ENCODE data around the gene TAS1R3.

TAS1R3 gene

GRCh38 chr1:1285102-1285571 lies 45.9 kb upstream of the TAS1R3 start:
- TF ChIP-seq, protein P1, sequence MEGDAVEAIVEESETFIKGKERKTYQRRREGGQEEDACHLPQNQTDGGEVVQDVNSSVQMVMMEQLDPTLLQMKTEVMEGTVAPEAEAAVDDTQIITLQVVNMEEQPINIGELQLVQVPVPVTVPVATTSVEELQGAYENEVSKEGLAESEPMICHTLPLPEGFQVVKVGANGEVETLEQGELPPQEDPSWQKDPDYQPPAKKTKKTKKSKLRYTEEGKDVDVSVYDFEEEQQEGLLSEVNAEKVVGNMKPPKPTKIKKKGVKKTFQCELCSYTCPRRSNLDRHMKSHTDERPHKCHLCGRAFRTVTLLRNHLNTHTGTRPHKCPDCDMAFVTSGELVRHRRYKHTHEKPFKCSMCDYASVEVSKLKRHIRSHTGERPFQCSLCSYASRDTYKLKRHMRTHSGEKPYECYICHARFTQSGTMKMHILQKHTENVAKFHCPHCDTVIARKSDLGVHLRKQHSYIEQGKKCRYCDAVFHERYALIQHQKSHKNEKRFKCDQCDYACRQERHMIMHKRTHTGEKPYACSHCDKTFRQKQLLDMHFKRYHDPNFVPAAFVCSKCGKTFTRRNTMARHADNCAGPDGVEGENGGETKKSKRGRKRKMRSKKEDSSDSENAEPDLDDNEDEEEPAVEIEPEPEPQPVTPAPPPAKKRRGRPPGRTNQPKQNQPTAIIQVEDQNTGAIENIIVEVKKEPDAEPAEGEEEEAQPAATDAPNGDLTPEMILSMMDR (conservative IDR thresholded peaks at IDR 0.05; ENCODE audit: low read depth) = no peak
- H3K27ac ChIP-seq = 0 out of 2 replicates have a peak overlapping the region, but pooled peaks have one; percentile 3
- POLR2A ChIA-PET (ENCODE audit: low non-redundant PET) = interaction anchor here (0.5 kb wide), 1 partner anchor 12 kb away, joined by 4 read pairs; the partner anchor contains the start of gene UBE2J2
- CTCF ChIA-PET = no interaction called here
- DNase-seq (ENCODE audit: low spot score) = no peak

DNA sequence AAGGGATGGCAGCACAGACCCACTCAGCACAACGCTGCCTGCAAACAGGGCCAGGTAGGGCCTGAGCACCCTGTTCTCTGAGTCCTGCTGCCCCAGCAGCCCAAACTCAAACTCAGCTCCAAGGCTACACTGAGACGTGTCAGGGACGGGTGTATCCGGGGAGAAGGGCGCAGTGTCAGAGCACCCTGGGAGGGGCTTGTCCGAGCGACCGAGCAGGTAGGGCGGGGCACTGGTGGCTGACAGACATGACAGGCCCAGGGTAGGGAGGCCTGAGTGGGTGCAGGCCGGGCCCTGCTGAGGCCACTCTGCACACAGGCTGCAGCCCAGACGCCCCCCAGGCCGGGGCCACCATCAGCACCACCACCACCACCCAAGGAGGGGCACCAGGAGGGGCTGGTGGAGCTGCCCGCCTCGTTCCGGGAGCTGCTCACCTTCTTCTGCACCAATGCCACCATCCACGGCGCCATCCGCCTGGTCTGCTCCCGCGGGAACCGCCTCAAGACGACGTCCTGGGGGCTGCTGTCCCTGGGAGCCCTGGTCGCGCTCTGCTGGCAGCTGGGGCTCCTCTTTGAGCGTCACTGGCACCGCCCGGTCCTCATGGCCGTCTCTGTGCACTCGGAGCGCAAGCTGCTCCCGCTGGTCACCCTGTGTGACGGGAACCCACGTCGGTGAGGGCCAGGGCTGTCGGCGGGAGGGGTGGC lies 45.3 kb upstream of the TAS1R3 start:
- DNase-seq (ENCODE audit: low spot score) = no peak
- CTCF ChIA-PET = no interaction called here
- TF ChIP-seq, protein P1 (conservative IDR thresholded peaks at IDR 0.05; ENCODE audit: low read depth) = no peak
- no peak overlapping the region for H3K27ac ChIP-seq
- POLR2A ChIA-PET (ENCODE audit: low non-redundant PET) = interaction anchor here (0.5 kb wide), 1 partner anchor 12 kb away, joined by 4 read pairs; the partner anchor contains the start of gene UBE2J2

DNA sequence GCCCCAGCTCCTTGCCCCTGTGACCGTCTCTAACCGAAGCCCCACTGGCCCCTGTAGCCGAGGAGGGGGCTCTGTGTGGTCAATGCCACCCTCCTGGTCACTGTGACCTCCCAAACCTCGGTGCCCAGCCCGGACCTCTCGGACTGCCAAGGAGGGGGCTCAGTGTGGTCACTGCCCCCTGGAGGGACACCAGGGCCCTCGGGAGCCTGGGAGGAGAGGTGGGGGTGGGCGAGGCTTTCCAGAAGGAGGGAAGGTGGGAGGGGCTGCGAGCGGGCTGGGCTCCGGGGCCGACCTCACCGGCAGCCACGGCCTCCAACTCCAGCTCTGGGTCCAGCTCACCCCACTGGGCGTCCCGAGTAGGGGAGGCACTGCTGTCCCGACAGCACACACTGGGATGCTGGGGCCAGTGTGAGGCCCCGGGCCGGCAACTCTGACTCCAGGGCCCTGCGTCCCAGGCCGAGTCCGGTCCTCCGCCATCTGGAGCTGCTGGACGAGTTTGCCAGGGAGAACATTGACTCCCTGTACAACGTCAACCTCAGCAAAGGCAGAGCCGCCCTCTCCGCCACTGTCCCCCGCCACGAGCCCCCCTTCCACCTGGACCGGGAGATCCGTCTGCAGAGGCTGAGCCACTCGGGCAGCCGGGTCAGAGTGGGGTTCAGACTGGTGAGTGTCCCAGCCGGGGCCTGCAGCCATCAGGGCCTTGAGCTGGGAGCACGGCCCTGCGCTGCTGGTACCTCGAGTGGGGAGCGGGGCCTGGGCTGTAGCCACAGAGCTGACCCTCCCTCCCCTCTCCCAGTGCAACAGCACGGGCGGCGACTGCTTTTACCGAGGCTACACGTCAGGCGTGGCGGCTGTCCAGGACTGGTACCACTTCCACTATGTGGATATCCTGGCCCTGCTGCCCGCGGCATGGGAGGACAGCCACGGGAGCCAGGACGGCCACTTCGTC lies 44.5 kb upstream of the TAS1R3 start:
- TF ChIP-seq, protein P1 (conservative IDR thresholded peaks at IDR 0.05; ENCODE audit: low read depth) = no peak
- H3K27ac ChIP-seq = no peak overlapping the region
- ChIA-PET CTCF (no interaction called here), POLR2A (ENCODE audit: low non-redundant PET) (no interaction called here)
- no peak for DNase-seq (ENCODE audit: low spot score)

DNA sequence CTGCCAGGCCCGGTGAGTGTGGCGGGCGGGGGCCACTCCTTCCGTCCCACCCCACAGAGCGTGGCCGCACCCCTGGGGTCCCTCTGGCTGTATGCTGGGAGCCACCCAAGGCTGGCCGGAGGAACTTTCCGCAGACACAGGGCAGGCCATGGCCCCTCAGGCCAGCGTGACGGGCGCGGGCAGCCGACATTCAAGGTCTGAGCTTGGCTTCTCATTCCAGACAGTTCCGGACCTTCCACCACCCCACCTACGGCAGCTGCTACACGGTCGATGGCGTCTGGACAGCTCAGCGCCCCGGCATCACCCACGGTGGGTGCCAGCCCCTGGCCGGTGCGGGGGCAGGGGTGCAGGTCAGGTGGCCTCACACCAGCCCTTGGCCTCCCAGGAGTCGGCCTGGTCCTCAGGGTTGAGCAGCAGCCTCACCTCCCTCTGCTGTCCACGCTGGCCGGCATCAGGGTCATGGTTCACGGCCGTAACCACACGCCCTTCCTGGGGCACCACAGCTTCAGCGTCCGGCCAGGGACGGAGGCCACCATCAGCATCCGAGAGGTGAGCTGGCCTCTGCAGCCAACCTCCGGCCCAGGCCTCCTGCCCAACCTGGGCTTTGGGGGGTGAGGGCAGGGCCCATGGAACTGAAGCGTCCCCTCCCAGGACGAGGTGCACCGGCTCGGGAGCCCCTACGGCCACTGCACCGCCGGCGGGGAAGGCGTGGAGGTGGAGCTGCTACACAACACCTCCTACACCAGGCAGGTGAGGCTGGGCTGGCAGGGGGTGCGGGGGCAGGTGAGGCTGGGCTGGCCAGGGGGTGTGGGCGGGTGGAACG lies 43.6 kb upstream of the TAS1R3 start:
- H3K27ac ChIP-seq = no peak overlapping the region
- CTCF ChIA-PET = no interaction called here
- POLR2A ChIA-PET (ENCODE audit: low non-redundant PET) = no interaction called here
- TF ChIP-seq, protein P1 (conservative IDR thresholded peaks at IDR 0.05; ENCODE audit: low read depth) = no peak
- DNase-seq (ENCODE audit: low spot score) = no peak

DNA sequence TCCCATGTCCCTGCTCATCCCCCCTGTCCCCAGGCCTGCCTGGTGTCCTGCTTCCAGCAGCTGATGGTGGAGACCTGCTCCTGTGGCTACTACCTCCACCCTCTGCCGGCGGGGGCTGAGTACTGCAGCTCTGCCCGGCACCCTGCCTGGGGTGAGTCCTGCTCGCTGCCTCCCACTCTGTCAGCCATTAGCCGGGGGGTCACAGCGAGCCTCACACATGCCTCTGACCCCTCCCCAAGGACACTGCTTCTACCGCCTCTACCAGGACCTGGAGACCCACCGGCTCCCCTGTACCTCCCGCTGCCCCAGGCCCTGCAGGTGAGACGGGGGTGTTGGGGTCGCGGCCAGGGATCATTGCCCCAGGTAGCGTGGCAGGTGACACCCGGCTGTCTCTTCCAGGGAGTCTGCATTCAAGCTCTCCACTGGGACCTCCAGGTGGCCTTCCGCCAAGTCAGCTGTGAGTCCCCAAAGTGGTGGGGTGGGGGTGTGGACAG lies 40.8 kb upstream of the TAS1R3 start:
- ChIA-PET CTCF (interaction anchor here (0.6 to 3.2 kb wide), 7 partner anchors 9 to 187 kb away, joined by 3 to 61 read pairs (median 7); no protein-coding TSS in a partner anchor), POLR2A (ENCODE audit: low non-redundant PET) (no interaction called here)
- no peak overlapping the region for H3K27ac ChIP-seq
- DNase-seq (ENCODE audit: low spot score) = no peak
- TF ChIP-seq, protein P1 (conservative IDR thresholded peaks at IDR 0.05; ENCODE audit: low read depth) = 0 out of 2 replicates have a peak, but pooled peaks have one; percentile 17
